Mesangial cell (primary cell): Measurements from ENCODE around the gene EPB41L3. TPM values are rescaled to one million over a fixed set of nuclear protein-coding genes. Genes with fewer than 3 reads are reported as not detected.

Experiments used
- total RNA-seq: library from RNA; depleted of rRNA; stranded (reverse); fragments of >200 nt; gene quantifications from 2 replicates; pipeline ENCODE4 v1.2.3, GENCODE V29; 2015

Gene EPB41L3
- total RNA-seq: 15.0 and 25.4 TPM in 2 replicates

GRCh38 chr18:5543773-5544389, at the start of gene EPB41L3:
TSS of gene EPB41L3 (minus strand) at chr18:5543997. CDS start at chr18:5489183, 54,814 bp downstream.

Other genes with a start within 250 kb of the EPB41L3 start
- 4.2 and 8.5 TPM in 2 replicates for gene ZBTB14, start 248.3 kb downstream of the EPB41L3 start, total RNA-seq